Suprapubic skin (tissue), 3 donors: ENCODE measurements around the gene SLC2A10.

Experiments
- CTCF ChIP-seq, 2 donors: fragments of 200-600 bp in 1 of 2; fragments of 450-650 bp in 1 of 2; sonication (generic) in 1 of 2; IDR thresholded peaks; one replicate each; pipeline ENCODE4 v1.5.1; 2016 to 2019; ENCODE audit warnings: antibody characterized with exemption in 2 of 2, mild to moderate bottlenecking in 1 of 2, moderate library complexity in 1 of 2
- EP300 ChIP-seq: sonication (generic); formaldehyde crosslinking; IDR thresholded peaks from one replicate; pipeline ENCODE4 v1.6.1; 2017; ENCODE audit warnings: antibody characterized with exemption
- POLR2A ChIP-seq, 2 donors: fragments of 450-650 bp; IDR thresholded peaks; one replicate each; pipeline ENCODE4 v1.6.1; 2017; ENCODE audit warnings: antibody characterized with exemption in 2 of 2, mild to moderate bottlenecking in 2 of 2, moderate library complexity in 2 of 2

- TF ChIP-seq CTCF (IDR thresholded peaks at IDR 0.05) (no peak), POLR2A (IDR thresholded peaks at IDR 0.05) (no peak), EP300 (no peak)
These were observed 37.4 kb upstream of the SLC2A10 start for GRCh38 chr20:46671866-46672542.
